GM19351 (cell line): Measurements from ENCODE around the gene LMF1.

ENCODE experiments used
- ATAC-seq: cut with Tn5 transposase; IDR thresholded peaks from one replicate; pipeline ENCODE4 v1.9.1; 2021; ENCODE audit warnings: mild to moderate bottlenecking, moderate library complexity; ENCODE audit not compliant: unreplicated experiment

The LMF1 gene

GRCh38 chr16:1003391-1004347 is 32.9 kb upstream of the LMF1 start:
- ATAC-seq, result no peak

- no peak for ATAC-seq
These were observed 31.8 kb upstream of the LMF1 start for GRCh38 chr16:1002399-1003166.

- ATAC-seq, result no peak
These were observed 30.3 kb upstream of the LMF1 start for GRCh38 chr16:1001096-1001495.

- ATAC-seq, result no peak
These were observed 29.8 kb upstream of the LMF1 start for GRCh38 chr16:1000608-1001007.

GRCh38 chr16:999677-1000076 is 28.9 kb upstream of the LMF1 start:
- no peak for ATAC-seq

- no peak for ATAC-seq
These were observed 27.8 kb upstream of the LMF1 start for GRCh38 chr16:998615-999014.

- ATAC-seq, result no peak
These were observed 27.4 kb upstream of the LMF1 start for GRCh38 chr16:998211-998610.

DNA sequence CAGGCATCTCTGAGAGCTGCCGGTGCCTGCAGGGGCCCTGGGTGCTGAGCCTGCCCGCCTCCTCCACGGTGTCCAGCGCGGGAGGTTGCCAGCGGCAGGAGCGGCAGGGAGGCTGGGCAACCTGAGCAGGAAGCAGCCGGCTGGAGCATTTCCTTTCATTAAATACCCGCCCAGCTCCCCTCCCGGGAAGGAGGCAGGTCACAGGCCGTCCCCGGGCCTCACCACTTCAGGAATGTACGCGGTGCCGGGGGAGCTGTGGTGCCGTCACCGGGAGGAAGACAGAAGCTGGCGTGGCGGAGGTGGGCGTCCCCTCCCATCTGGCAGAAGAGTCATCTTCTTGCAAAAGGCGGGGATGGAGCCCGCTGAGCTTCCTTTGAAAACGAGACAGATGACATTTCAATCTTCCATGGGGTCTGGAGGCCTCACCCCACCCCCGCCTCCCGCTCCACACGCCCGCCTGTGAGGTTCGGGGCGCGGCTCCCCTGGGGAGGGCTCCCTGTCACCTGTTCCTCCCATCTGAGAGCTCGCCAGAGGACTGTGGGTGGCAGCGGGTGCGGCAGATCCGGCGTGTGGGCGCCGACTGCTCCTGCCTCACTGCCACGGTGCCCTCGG is 26.8 kb upstream of the LMF1 start:
- ATAC-seq, result no peak

- no peak for ATAC-seq
These were observed 25.9 kb upstream of the LMF1 start for GRCh38 chr16:996681-997080.

DNA sequence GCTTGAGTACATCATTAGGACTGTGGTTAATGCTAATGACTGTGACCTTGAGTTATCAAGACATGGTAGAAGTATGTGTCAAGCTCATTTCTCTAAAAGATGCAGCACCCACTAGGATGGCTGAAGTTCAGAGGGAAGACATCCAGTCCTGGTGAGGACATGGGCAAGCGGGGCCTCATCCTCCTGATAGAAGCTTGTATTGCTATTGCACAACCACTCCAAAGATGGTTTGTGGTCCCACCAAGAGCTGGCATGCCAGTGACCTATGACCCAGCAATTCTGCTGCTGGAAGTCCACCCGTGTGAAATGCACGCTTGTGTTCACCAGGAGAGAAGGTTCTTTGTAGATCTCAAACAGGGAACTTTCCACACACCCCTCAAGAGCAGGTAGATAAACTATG is 25.0 kb upstream of the LMF1 start:
- ATAC-seq, result no peak

DNA sequence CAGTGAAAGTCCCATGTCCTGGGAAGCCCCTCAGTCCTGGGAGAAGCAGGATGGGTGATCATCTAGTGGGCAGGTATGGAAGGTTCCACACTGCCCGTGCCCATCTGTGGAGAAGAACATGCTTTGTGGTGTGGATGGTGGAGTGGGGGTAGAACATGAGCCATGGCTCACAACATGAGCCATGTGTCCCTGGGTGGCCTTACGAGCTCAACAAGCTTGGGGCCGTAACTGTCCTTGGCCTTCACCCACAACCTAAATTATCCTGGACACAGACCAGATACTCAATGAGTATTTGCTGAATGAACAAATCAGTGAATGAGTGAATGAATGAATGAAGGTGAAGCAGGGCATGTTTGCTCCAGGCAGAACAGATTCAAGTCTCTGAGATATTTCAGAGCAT is 24.3 kb upstream of the LMF1 start:
- ATAC-seq, result no peak

- ATAC-seq, result no peak
These were observed 22.9 kb upstream of the LMF1 start for GRCh38 chr16:993731-994130.

DNA sequence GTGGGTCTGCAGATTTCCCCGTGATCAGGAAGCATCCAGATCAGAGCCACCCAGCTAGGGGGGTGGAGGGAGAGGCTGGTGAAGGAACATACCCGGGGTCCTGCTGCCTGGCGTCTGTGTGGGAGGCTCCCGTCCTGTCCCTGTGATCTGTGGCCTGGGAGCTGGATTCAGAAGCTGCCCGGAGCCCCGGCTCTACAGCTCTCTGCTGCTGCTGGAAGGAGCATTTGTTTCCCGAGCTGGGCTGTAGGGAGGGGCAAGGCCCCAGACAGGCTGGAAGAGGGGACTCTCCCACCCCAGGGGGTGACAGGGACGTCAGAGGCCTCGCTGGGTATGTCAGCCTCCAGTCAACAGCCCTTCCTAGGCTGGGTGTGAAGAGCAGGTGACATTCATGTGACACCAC is 21.0 kb upstream of the LMF1 start:
- ATAC-seq, result no peak

DNA sequence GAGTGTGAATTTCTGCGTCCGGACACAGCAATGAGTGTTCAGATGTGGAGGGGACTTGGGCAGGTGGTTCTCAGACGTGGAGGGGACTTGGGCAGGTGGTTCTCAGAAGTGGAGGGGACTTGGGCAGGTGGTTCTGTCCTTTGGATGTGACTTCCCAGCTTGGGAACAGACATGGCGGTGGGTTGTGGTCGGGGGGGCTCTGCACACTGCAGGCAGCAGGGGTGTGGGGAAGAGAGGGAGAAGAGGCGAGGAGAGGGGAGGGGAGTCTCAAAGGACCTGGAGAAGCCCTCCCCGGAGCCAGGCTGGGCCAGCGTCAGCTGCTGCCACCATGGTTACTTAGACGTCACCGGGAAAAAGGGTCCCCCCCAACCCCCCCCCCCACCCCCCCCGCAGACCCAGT is 20.6 kb upstream of the LMF1 start:
- no peak for ATAC-seq

- no peak for ATAC-seq
These were observed 19.9 kb upstream of the LMF1 start for GRCh38 chr16:990516-991291.

GRCh38 chr16:989354-989814 is 18.6 kb upstream of the LMF1 start:
- no peak for ATAC-seq

DNA sequence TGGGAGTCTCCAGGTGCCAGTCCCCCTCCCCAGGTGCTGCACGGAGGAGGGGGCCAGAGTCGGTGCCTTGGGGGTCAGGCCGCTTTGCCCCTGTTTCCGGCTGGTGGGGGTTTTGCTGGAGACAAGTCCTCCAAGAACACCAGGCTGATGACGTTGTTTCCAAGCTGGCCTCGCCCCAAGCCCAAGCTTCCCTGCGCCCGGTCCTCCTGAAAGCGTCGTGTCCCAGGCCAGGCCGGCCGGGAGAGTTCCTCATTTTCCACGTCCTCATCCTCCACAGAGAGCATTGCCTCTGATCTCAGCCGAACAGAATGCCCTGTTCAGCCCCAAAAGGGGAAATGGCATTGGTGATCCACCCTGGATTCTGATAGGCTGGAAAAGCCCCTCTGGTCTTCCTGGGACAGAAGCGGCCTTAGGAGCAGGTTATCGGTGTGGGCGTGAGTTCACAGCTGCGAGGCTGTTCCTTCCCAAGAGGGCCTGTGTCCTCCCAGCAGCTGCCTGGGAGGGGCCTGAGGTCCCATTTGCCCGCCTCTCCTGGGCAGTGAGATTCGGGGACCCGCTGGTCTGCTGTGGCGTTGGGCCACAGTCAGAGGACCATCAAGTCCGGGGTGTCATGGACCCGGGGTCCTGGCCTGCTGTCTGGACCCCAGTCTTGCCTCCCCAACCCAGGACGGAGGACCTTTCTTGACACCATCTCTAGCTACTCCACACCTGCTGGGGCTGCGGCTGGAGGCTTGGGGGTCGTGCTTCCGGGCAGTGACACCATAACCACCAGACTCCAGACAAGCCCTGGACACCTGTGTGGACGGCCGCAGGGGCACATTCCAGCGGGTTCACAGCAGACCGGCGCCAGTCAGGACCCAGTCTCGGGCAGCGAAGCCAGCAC is 17.9 kb upstream of the LMF1 start:
- ATAC-seq, result no peak

- ATAC-seq, result no peak
These were observed 17.1 kb upstream of the LMF1 start for GRCh38 chr16:987906-988305.

GRCh38 chr16:986925-987582 is 16.3 kb upstream of the LMF1 start:
- no peak for ATAC-seq
